22Rv1 (cell line): ENCODE measurements around the gene PAFAH1B1.

Source experiments
- H3K27ac ChIP-seq: fragments of 450-650 bp; 2 replicates; pipeline ENCODE4 v1.5.1; 2017
- CTCF ChIP-seq: fragments of 450-650 bp; IDR thresholded peaks from 2 replicates; pipeline ENCODE4 v1.5.1; 2017; ENCODE audit warnings: mild to moderate bottlenecking
- ZFX ChIP-seq: fragments of 450-650 bp; IDR thresholded peaks from 2 replicates; pipeline ENCODE4 v1.6.1; 2017; ENCODE audit warnings: antibody characterized with exemption, borderline replicate concordance

PAFAH1B1 gene

DNA sequence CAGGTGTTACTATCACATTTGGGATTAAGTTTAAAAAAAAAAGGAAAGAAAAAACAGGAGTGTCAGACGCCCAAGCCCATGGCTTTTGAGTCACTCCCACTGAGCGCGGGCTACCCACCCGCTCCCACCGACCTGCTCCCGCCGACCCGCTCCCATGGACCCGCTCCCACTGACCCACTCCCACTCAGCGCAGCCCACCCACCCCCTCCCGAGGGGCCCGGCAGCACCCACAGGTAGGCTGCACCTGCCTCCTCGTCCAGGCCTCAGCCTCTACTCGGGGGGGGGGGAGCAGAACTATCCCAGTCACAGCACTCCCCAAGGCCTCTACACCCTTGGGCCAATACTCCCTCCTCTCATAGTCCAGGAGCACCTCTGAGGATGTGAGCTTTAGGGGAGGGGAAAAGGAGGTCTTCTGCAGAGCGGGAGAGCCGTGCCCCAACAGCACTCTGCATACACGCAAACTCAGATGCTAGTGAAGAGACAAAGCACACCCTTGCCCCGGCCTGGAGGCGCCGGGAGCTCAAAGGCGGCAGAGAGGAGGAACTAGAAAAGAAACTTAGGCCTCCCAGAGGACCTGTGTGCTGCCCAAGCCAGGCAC is 115.2 kb downstream of the PAFAH1B1 start:
- TF ChIP-seq CTCF (no peak), ZFX (no peak)
- H3K27ac ChIP-seq: peak overlapping the region; percentile 85

- TF ChIP-seq ZFX (no peak), CTCF (no peak)
- H3K27ac ChIP-seq: peak overlapping the region; percentile 85
Measured at GRCh38 chr17:2709183-2709661, 115.8 kb downstream of the PAFAH1B1 start.

DNA sequence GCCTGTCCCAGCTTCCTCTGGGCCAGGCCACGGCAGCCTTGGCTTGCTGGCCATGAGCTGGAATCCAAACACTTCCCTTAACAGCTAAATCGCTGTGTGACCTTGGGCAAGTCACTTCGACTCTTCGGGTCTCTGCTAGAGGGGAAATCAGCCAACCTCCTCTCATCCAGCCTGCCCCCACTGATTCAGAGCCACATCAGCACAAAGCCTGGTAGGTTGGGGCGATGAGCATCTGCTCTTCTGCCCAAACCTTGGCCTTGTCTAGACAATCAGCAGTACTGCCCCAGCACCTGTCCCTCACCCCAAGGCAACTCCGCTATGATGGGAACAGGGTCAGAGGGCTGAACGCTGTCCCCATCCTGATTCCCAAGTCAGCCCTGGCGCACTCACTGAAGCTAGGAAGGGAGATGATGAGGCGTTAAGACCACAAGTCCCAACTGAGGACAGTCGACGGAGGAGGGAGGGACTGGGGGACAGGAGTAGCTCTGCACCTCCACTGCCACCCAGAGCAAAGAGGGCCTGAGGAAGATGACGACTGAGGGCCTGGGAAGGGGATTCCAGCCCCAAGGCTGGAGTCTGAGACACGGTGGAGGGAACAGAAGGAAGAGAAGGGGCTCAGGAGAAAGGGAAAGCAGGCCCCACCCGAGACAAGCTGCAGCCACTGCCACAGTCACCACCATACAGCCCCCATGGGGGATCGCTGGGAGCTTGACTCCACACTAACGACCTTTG is 116.8 kb downstream of the PAFAH1B1 start:
- no peak for TF ChIP-seq CTCF
- no peak for TF ChIP-seq ZFX
- H3K27ac ChIP-seq: peak overlapping the region; percentile 85

- TF ChIP-seq ZFX (no peak), CTCF (no peak)
- H3K27ac ChIP-seq: peak overlapping the region; percentile 85
Measured at GRCh38 chr17:2710803-2711607, 117.6 kb downstream of the PAFAH1B1 start.

DNA sequence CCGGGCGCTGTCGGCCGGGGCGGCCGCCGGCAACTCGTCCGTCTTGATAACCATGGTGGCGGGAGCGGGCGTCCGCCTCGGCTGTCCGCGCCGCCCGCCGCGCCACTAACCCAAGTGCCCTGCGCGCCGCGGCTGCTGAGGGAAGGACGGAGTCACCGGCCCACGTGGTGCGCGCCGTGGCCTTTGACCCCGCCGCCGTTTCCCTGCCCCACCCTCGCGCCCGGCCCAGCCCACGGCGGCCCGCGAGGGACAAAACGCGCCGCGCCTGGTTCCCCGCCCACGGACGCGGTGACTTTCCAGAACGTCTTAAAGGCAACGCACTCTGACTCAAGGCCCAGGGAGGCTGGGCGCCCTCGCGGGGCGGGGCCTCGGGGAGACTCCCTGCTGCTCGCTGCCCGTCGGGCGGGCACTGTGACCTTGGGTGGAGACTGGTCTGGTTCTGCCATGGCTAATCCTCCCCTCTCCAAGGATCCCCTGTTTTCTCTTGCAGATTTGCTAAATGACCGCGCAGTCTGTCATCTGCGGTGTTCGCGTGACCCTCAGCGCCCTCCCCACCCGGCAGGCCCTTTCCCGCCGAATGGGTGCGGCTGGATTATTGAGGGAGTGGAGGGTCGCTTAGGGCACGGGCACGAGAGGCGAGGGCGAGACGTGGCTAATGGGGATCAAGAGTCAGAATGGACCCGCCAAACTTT is 118.3 kb downstream of the PAFAH1B1 start, which contains the start of gene CLUH:
CLUH (minus strand) TSS at position 157 of the 692 bp plus-strand sequence; CDS start at position 54, 103 bp downstream.
- H3K27ac ChIP-seq: peak within 1 kb of the TSS; percentile 85
- no peak for TF ChIP-seq CTCF
- TF ChIP-seq ZFX: no peak

- H3K27ac ChIP-seq: peak overlapping the region; percentile 85
- TF ChIP-seq CTCF (no peak), ZFX (no peak)
Measured at GRCh38 chr17:2712300-2713043, 119.0 kb downstream of the PAFAH1B1 start.
